ENCODE data around the gene MYO1H.

MYO1H gene

GRCh38 chr12:109448707-109449390 lies 101.1 kb downstream of the MYO1H start:
- ChIA-PET CTCF (interaction anchor here (0.6 to 2.8 kb wide), 5 partner anchors 16 to 79 kb away, joined by 3 to 10 read pairs (median 3); no protein-coding TSS in a partner anchor), POLR2A (no interaction called here)
- Histone ChIP-seq H3K4me3 (ENCODE audit: low read depth, low read length) (no peak overlapping the region), H3K4me1 (ENCODE audit: control insufficient read depth, insufficient read depth, low read length) (no peaks in the 10 kb centered on the region), H3K36me3 (ENCODE audit: control insufficient read depth in 2 of 2, insufficient read depth in 1 of 2, low read length in 2 of 2) (peaks cover 8 to 67% of the 10 kb centered on the region in 2 experiments), H3K9me3 (ENCODE audit: control insufficient read depth, insufficient read depth, low read depth, low read length) (no peaks in the 10 kb centered on the region), H3K27ac (ENCODE audit: extremely low read depth, low read depth, low read length) (no peak overlapping the region)
- no peak for TF ChIP-seq IKZF3 (tag by site-specific recombination; IDR thresholded peaks at IDR 0.05)
- TF ChIP-seq ZNF777 (tag by site-specific recombination; IDR thresholded peaks at IDR 0.05; ENCODE audit: borderline replicate concordance): no peak
- TF ChIP-seq ZNF214 (tag by site-specific recombination; IDR thresholded peaks at IDR 0.05; ENCODE audit: borderline replicate concordance): no peak
- TF ChIP-seq ZNF335 (tag by site-specific recombination; conservative IDR thresholded peaks at IDR 0.05): no peak
- TF ChIP-seq ELK4 (IDR thresholded peaks at IDR 0.05; ENCODE audit: borderline replicate concordance, low read depth, low read length): no peak
- no peak for TF ChIP-seq ZNF707 (tag by site-specific recombination; IDR thresholded peaks at IDR 0.05)
- TF ChIP-seq ZXDB (tag by site-specific recombination; IDR thresholded peaks at IDR 0.05): no peak
- no peak for TF ChIP-seq ZNF423 (tag by site-specific recombination; IDR thresholded peaks at IDR 0.05)
- no peak for TF ChIP-seq SP7 (tag by site-specific recombination; IDR thresholded peaks at IDR 0.05)
- TF ChIP-seq ZFP37 (tag by site-specific recombination; IDR thresholded peaks at IDR 0.05): no peak
- no peak for TF ChIP-seq ZNF148 (tag by site-specific recombination; IDR thresholded peaks at IDR 0.05; ENCODE audit: borderline replicate concordance)
- no peak for TF ChIP-seq ZNF623 (tag by site-specific recombination; IDR thresholded peaks at IDR 0.05)
- no peak for TF ChIP-seq ZNF18 (tag by site-specific recombination; IDR thresholded peaks at IDR 0.05)
- no peak for TF ChIP-seq MZF1 (tag by site-specific recombination; IDR thresholded peaks at IDR 0.05; ENCODE audit: borderline replicate concordance)
- no peak for TF ChIP-seq ZNF16 (tag by site-specific recombination; IDR thresholded peaks at IDR 0.05; ENCODE audit: low read depth)
- no peak for TF ChIP-seq ZNF37A (tag by site-specific recombination; IDR thresholded peaks at IDR 0.05)
- no peak for TF ChIP-seq ZNF391 (tag by site-specific recombination; IDR thresholded peaks at IDR 0.05; ENCODE audit: borderline replicate concordance, low read depth)
- no peak for TF ChIP-seq GLIS1 (tag by site-specific recombination; IDR thresholded peaks at IDR 0.05)
- no peak for TF ChIP-seq SP3 (tag by site-specific recombination; IDR thresholded peaks at IDR 0.05)
- TF ChIP-seq ZNF133 (tag by site-specific recombination; IDR thresholded peaks at IDR 0.05): no peak
